Osteoblast (primary cell): ENCODE results near the gene FRK. TPM values are rescaled to one million over a fixed set of nuclear protein-coding genes. Genes with fewer than 3 reads are reported as not detected.

Experiments used
- DNase-seq: peaks from one replicate; pipeline ENCODE4 v3.0.0; 2011; ENCODE audit warnings: low spot score, mixed read lengths; ENCODE audit not compliant: insufficient read length; ENCODE audit errors: missing footprints
- H2AFZ ChIP-seq: 2 replicates; pipeline ENCODE4 v1.6.0; 2011; ENCODE audit warnings: mild to moderate bottlenecking, low read length
- H3K27ac ChIP-seq: 2 replicates; pipeline ENCODE4 v1.5.1; 2011; ENCODE audit warnings: mild to moderate bottlenecking, low read depth, low read length, moderate library complexity
- H3K27me3 ChIP-seq: 2 replicates; pipeline ENCODE4 v1.6.0; 2012; ENCODE audit warnings: mild to moderate bottlenecking, control low read depth, inconsistent platforms, low read length, moderate library complexity; ENCODE audit not compliant: insufficient read depth
- H3K36me3 ChIP-seq: 2 replicates; pipeline ENCODE4 v1.5.1; 2011; ENCODE audit warnings: mild to moderate bottlenecking, low read length, control low read depth, moderate library complexity; ENCODE audit not compliant: insufficient read depth
- H3K4me1 ChIP-seq: 2 replicates; pipeline ENCODE4 v1.5.1; 2011; ENCODE audit warnings: mild to moderate bottlenecking, low read length, control low read depth, moderate library complexity; ENCODE audit not compliant: insufficient read depth
- H3K4me2 ChIP-seq: 2 replicates; pipeline ENCODE4 v1.6.0; 2011; ENCODE audit warnings: mild to moderate bottlenecking, low read length; ENCODE audit not compliant: insufficient read depth
- H3K4me3 ChIP-seq: fragments of 200-600 bp; sonication (generic); 3 replicates; pipeline ENCODE4 v1.5.1; 2012; ENCODE audit warnings: mild to moderate bottlenecking, low read length, inconsistent platforms; ENCODE audit not compliant: insufficient read depth
- H3K79me2 ChIP-seq: 2 replicates; pipeline ENCODE4 v1.6.0; 2012; ENCODE audit warnings: mild to moderate bottlenecking, low read length, control low read depth, inconsistent platforms; ENCODE audit not compliant: insufficient read depth
- H3K9me3 ChIP-seq: 2 replicates; pipeline ENCODE4 v1.5.1; 2011; ENCODE audit warnings: low read depth, low read length, control low read depth
- H4K20me1 ChIP-seq: 2 replicates; pipeline ENCODE4 v1.6.0; 2012; ENCODE audit warnings: mild to moderate bottlenecking, low read length, control low read depth; ENCODE audit not compliant: insufficient read depth
- total RNA-seq: library from RNA; depleted of rRNA; stranded (reverse); fragments of >200 nt; gene quantifications from 2 replicates; pipeline ENCODE4 v1.2.3, GENCODE V29; 2012
- TF ChIP-seq, protein P1 (sequence below): IDR thresholded peaks from 2 replicates; pipeline ENCODE4 v1.5.1; 2011; ENCODE audit warnings: mild to moderate bottlenecking, low read depth, low read length, moderate library complexity; ENCODE audit errors: extremely low read depth

Gene FRK
- total RNA-seq, 1 donor = 1.1 TPM

DNA sequence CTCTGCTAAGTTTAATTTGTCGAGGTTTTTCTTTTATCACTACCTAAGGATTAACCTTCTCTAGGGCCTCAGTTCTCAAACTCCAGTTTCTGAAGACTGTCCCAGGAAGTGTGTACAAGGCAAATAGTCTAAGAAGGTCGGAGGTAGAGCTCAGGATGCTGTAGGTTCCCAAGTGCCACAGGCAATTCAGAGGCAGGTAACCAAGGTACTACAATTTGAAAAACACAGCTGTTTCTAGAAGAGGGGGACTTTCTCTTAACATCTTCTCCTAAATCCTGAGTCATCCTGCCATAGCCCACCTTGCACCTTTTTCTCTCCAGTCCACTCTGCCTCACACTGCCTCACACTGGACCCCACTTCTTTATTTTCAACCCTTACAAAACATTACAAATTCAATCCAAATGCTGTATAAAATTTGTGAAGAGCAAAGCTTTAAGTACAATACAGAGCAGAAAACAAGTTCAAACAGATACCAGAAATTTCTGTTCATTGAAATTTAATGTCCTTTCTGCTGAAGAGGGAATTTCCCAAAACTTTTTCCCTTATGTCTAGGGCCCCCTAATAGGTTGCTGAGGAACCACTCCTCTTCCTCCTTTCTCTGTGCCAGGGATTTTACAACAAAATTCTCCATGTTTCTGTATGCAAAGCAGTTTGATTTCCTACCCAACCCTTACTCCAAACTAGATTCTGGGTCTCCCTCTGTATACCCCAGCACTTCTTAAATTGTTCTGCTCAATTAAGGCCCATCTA, 43.0 kb downstream of the FRK start:
- no peaks in the 10 kb centered on the region for H3K79me2 ChIP-seq
- H4K20me1 ChIP-seq = no peaks in the 10 kb centered on the region
- H3K4me3 ChIP-seq = no peak overlapping the region
- H3K36me3 ChIP-seq = no peaks in the 10 kb centered on the region
- H2AFZ ChIP-seq = no peak overlapping the region
- H3K4me2 ChIP-seq = no peak overlapping the region
- H3K4me1 ChIP-seq = no peaks in the 10 kb centered on the region
- no peaks in the 10 kb centered on the region for H3K9me3 ChIP-seq
- TF ChIP-seq, protein P1, sequence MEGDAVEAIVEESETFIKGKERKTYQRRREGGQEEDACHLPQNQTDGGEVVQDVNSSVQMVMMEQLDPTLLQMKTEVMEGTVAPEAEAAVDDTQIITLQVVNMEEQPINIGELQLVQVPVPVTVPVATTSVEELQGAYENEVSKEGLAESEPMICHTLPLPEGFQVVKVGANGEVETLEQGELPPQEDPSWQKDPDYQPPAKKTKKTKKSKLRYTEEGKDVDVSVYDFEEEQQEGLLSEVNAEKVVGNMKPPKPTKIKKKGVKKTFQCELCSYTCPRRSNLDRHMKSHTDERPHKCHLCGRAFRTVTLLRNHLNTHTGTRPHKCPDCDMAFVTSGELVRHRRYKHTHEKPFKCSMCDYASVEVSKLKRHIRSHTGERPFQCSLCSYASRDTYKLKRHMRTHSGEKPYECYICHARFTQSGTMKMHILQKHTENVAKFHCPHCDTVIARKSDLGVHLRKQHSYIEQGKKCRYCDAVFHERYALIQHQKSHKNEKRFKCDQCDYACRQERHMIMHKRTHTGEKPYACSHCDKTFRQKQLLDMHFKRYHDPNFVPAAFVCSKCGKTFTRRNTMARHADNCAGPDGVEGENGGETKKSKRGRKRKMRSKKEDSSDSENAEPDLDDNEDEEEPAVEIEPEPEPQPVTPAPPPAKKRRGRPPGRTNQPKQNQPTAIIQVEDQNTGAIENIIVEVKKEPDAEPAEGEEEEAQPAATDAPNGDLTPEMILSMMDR = no peak
- H3K27me3 ChIP-seq = no peaks in the 10 kb centered on the region
- no peak for DNase-seq
- H3K27ac ChIP-seq = no peak overlapping the region

DNA sequence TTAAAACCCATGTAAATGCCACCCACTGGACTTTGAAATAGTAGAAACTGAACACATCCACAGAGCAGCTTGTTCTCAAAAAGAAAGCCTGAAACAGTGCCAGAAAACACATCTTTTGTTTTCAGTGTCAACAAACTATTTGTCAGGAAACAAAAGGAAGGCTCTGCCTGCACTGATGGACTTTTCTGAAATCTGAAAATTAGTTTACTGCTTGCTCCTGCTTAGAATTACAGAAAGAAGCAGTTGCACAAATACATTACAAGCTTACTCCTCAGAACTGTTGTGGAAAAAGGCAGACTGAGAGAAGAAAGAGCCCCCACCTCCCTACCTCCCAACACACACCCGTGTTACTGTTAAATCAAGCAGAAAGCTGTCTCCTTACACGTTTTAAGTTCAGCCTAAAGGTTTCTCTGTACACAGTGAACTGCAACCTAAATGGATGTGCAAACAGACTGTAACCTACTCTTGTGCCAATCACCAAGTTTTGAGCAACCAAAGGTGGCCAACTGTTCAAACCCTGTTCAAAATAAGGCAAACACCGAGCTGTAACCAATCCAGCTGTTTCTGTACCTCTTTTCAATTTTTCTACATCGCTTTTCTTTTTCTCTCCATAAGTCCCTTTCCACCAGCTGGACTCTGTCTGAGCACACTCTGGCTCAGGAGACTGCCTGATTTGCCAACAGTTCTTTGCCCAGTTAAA, 43.7 kb downstream of the FRK start:
- no peak for DNase-seq
- Histone ChIP-seq H3K4me2 (no peak overlapping the region), H3K4me1 (no peaks in the 10 kb centered on the region), H4K20me1 (no peaks in the 10 kb centered on the region), H2AFZ (peak overlapping the region; percentile 39), H3K4me3 (no peak overlapping the region), H3K36me3 (no peaks in the 10 kb centered on the region), H3K79me2 (no peaks in the 10 kb centered on the region), H3K27me3 (no peaks in the 10 kb centered on the region), H3K9me3 (no peaks in the 10 kb centered on the region), H3K27ac (no peak overlapping the region)
- TF ChIP-seq, protein P1 = no peak

DNA sequence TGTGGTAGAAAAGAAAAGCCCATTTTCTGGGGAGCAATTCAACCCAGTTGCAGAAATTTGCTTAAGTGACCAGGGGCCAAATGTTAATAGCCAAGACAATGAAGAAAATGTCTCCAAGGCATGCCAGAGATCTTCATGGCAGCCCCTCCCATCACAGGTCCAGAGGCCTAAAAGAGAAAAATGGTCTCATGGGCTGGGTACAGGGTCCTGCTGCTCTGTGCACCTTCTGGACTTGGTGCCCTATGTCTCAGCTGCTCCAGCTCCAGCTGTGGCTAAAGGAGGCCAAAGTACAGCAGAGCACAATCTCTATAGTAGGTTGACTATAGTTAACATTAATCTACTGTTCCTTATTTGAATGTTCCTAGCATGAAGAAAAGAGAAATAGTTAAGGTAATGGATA, 44.7 kb downstream of the FRK start:
- no peaks in the 10 kb centered on the region for H3K27me3 ChIP-seq
- H3K4me3 ChIP-seq = no peak overlapping the region
- H3K36me3 ChIP-seq = no peaks in the 10 kb centered on the region
- H3K4me2 ChIP-seq = no peak overlapping the region
- H4K20me1 ChIP-seq = no peaks in the 10 kb centered on the region
- TF ChIP-seq, protein P1 = no peak
- DNase-seq = no peak
- no peak overlapping the region for H3K27ac ChIP-seq
- no peaks in the 10 kb centered on the region for H3K79me2 ChIP-seq
- no peaks in the 10 kb centered on the region for H3K9me3 ChIP-seq
- H2AFZ ChIP-seq = no peak overlapping the region
- no peaks in the 10 kb centered on the region for H3K4me1 ChIP-seq

DNA sequence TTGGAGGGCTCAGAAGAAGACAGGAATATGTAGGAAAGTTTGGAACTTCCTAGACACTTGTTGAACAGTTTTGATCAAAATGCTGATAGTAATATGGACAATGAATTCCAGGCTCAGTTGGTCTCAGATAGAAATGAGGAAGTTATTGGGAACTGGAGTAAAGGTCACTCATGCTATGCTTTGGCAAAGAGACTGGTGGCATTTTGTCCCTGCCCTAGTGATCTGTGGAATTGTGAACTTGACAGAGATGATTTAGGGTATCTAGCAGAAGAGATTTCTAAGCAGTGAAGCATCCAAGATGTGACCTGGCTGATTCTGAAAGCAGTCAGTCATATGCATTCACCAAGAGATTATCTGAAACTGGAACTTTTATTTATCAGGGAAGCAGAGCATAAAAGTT, 45.1 kb downstream of the FRK start:
- DNase-seq = no peak
- H2AFZ ChIP-seq = no peak overlapping the region
- no peaks in the 10 kb centered on the region for H3K27me3 ChIP-seq
- no peak overlapping the region for H3K4me2 ChIP-seq
- TF ChIP-seq, protein P1 = no peak
- no peaks in the 10 kb centered on the region for H3K79me2 ChIP-seq
- no peaks in the 10 kb centered on the region for H3K4me1 ChIP-seq
- no peaks in the 10 kb centered on the region for H3K9me3 ChIP-seq
- no peak overlapping the region for H3K4me3 ChIP-seq
- H4K20me1 ChIP-seq = no peaks in the 10 kb centered on the region
- H3K27ac ChIP-seq = no peak overlapping the region
- H3K36me3 ChIP-seq = no peaks in the 10 kb centered on the region
